HG03439 (cell line): Measurements from ENCODE around the gene SP140.
A peak's percentile ranks its signal among the peaks of the same experiment; 100 is the strongest.
"Not testable (repeated sequence)": the region's sequence is repeated elsewhere in the genome, so short reads cannot be mapped to it uniquely, and the experiment has no call there.

Experiments
- ATAC-seq: cut with Tn5 transposase; IDR thresholded peaks from one replicate; pipeline ENCODE4 v1.9.1; 2021; ENCODE audit warnings: mild to moderate bottlenecking, moderate library complexity; ENCODE audit not compliant: unreplicated experiment

SP140 gene

GRCh38 chr2:230324503-230324902 lies 99.0 kb downstream of the SP140 start:
- no peak for ATAC-seq

GRCh38 chr2:230325316-230326243 lies 100.0 kb downstream of the SP140 start:
- ATAC-seq: no peak

GRCh38 chr2:230326453-230327417 lies 101.2 kb downstream of the SP140 start, which contains the start of gene SP140L:
Gene SP140L (plus strand): TSS chr2:230327193. CDS start chr2:230327270, 77 bp downstream.
- ATAC-seq: peak; percentile 81

- ATAC-seq: peak; percentile 68
Measured at GRCh38 chr2:230327418-230328154, 102.0 kb downstream of the SP140 start.

GRCh38 chr2:230328155-230328458 lies 102.6 kb downstream of the SP140 start:
- no peak for ATAC-seq

- ATAC-seq: no peak
Measured at GRCh38 chr2:230329946-230330605, 104.5 kb downstream of the SP140 start.

- no peak for ATAC-seq
Measured at GRCh38 chr2:230330725-230331124, 105.2 kb downstream of the SP140 start.

- ATAC-seq: no peak
Measured at GRCh38 chr2:230335461-230335863, 109.9 kb downstream of the SP140 start.

- ATAC-seq: no peak
Measured at GRCh38 chr2:230335864-230336506, 110.4 kb downstream of the SP140 start.

- ATAC-seq: not testable (repeated sequence)
Measured at GRCh38 chr2:230341936-230342528, 116.5 kb downstream of the SP140 start.

- not testable (repeated sequence) for ATAC-seq
Measured at GRCh38 chr2:230343041-230343624, 117.6 kb downstream of the SP140 start.

- no peak for ATAC-seq
Measured at GRCh38 chr2:230343747-230344146, 118.2 kb downstream of the SP140 start.

- ATAC-seq: no peak
Measured at GRCh38 chr2:230346465-230346864, 120.9 kb downstream of the SP140 start.

GRCh38 chr2:230346921-230347533 lies 121.5 kb downstream of the SP140 start:
- no peak for ATAC-seq

- peak; percentile 61 for ATAC-seq
Measured at GRCh38 chr2:230347659-230348305, 122.2 kb downstream of the SP140 start.

GRCh38 chr2:230348787-230349186 lies 123.3 kb downstream of the SP140 start:
- no peak for ATAC-seq

- ATAC-seq: no peak
Measured at GRCh38 chr2:230356084-230356483, 130.5 kb downstream of the SP140 start.

GRCh38 chr2:230358305-230358704 lies 132.8 kb downstream of the SP140 start:
- no peak for ATAC-seq
